HepG2 (cell line): Measurements from ENCODE around the gene CRYAA. TPM values are rescaled to one million over a fixed set of nuclear protein-coding genes. Genes with fewer than 3 reads are reported as not detected.

Experiments
- ATAC-seq: fragments of 200-7000 bp; cut with Tn5 transposase; 3 replicates; pipeline ENCODE4 v1.9.1; 2020; ENCODE audit warnings: mild to moderate bottlenecking, moderate library complexity
- BruUV-seq: library from RNA; stranded (reverse); fragments of 400-500 nt; replicated peaks from 2 replicates; lab custom pipeline; 2021; lab: Mats Ljungman, UMichigan
- CTCF ChIA-PET: fragments of 300-600 bp; formaldehyde crosslinking; extraction: SDS; loops from one replicate; lab custom pipeline; 2021; ENCODE audit warnings: low total read pairs, inconsistent platforms, low intra/inter-chr PET ratio; lab: Yijun Ruan, JAX
- POLR2A ChIA-PET: fragments of 350-600 bp; sonication (Branson Sonifier 250); formaldehyde crosslinking; loops from one replicate; lab custom pipeline; 2020; ENCODE audit warnings: antibody characterized with exemption, inconsistent platforms; lab: Yijun Ruan, JAX
- DNase-seq: peaks from one replicate; pipeline ENCODE4 v3.0.0-alpha.2; 2015; ENCODE audit warnings: low spot score
- FAIRE-seq: peaks from 3 replicates; lab custom pipeline; 2011; peaks lifted over from hg19 to GRCh38; lab: Jason Lieb, UNC
- H2AFZ ChIP-seq: one replicate; pipeline ENCODE4 v1.6.1; 2011; ENCODE audit warnings: low read length, inconsistent platforms
- H3K27ac ChIP-seq: fragments of 300-600 bp; 3 replicates; pipeline ENCODE4 v1.8.0; 2011; ENCODE audit warnings: mixed run types, mild to moderate bottlenecking, mixed read lengths, low read length, inconsistent platforms; ENCODE audit not compliant: insufficient read depth; ENCODE audit errors: extremely low read length
- H3K27me3 ChIP-seq, 2 experiments: fragments of 200-600 bp in 1 of 2; 2 replicates in 1 of 2; 3 replicates in 1 of 2; pipeline versions ENCODE4 v1.6.0 to v1.8.0; 2011; ENCODE audit warnings: low read length in 2 of 2, mild to moderate bottlenecking in 2 of 2, moderate library complexity in 2 of 2, inconsistent platforms in 1 of 2; ENCODE audit not compliant: insufficient read depth in 2 of 2, control insufficient read depth in 1 of 2
- H3K36me3 ChIP-seq, 2 experiments: fragments of 200-600 bp in 1 of 2; replicated peaks in 1 of 2; 2 replicates in 1 of 2; 3 replicates in 1 of 2; pipeline versions ENCODE4 v1.5.1 to v1.8.0; 2011; ENCODE audit warnings: low read length in 2 of 2, inconsistent platforms in 1 of 2; ENCODE audit not compliant: insufficient read depth in 2 of 2, control insufficient read depth in 1 of 2
- H3K4me1 ChIP-seq: 2 replicates; pipeline ENCODE4 v1.5.1; 2012; ENCODE audit warnings: low read length, inconsistent platforms; ENCODE audit not compliant: insufficient read depth
- H3K4me2 ChIP-seq: 2 replicates; pipeline ENCODE4 v1.6.0; 2011; ENCODE audit warnings: low read depth, low read length, inconsistent platforms
- H3K4me3 ChIP-seq, 3 experiments: fragments of 200-600 bp in 1 of 3; sonication (generic), shearing (Covaris generic) in 1 of 3; replicated peaks in 1 of 3; 2 replicates each; pipeline ENCODE4 v1.5.1; 2011 to 2016; ENCODE audit warnings: low read length in 3 of 3, inconsistent platforms in 2 of 3, low read depth in 2 of 3, mild to moderate bottlenecking in 2 of 3, control low read depth in 1 of 3, mixed read lengths in 1 of 3; ENCODE audit not compliant: insufficient read depth in 1 of 3
- H3K79me2 ChIP-seq: one replicate; pipeline ENCODE4 v1.6.1; 2011; ENCODE audit warnings: low read length, inconsistent platforms; ENCODE audit not compliant: insufficient read depth
- H3K9ac ChIP-seq: 2 replicates; pipeline ENCODE4 v1.6.0; 2011; ENCODE audit warnings: mild to moderate bottlenecking, low read depth, low read length, inconsistent platforms; ENCODE audit not compliant: insufficient read depth
- H3K9me3 ChIP-seq: 2 replicates; pipeline ENCODE4 v1.5.1; 2012; ENCODE audit warnings: mild to moderate bottlenecking, low read length
- H4K20me1 ChIP-seq: 2 replicates; pipeline ENCODE4 v1.6.0; 2011; ENCODE audit warnings: inconsistent platforms, mild to moderate bottlenecking, low read length, moderate library complexity; ENCODE audit not compliant: insufficient read depth
- BRD4 ChIP-seq: sonication (generic); formaldehyde crosslinking; IDR thresholded peaks from 2 replicates; pipeline ENCODE4 v1.4.0; 2020; ENCODE audit warnings: missing genetic modification reagents
- HHEX ChIP-seq: IDR thresholded peaks from 2 replicates; pipeline ENCODE4 v1.6.1; 2016; ENCODE audit warnings: control low read depth
- MED8 ChIP-seq: sonication (generic); formaldehyde crosslinking; IDR thresholded peaks from 2 replicates; pipeline ENCODE4 v1.8.1; 2023; ENCODE audit warnings: mild to moderate bottlenecking, missing genetic modification reagents; ENCODE audit not compliant: insufficient replicate concordance
- PHF8 ChIP-seq: sonication (generic); formaldehyde crosslinking; IDR thresholded peaks from 2 replicates; pipeline ENCODE4 v1.5.0; 2020; ENCODE audit warnings: missing genetic modification reagents
- SKI ChIP-seq: fragments of 450-650 bp; IDR thresholded peaks from one replicate; pipeline ENCODE4 v1.6.1; 2018; ENCODE audit warnings: mild to moderate bottlenecking; ENCODE audit not compliant: partially characterized antibody
- WGBS: methylation state at CpG from one replicate; pipeline ENCODE4 v1.1.6; 2017; ENCODE audit warnings: low lambda C conversion rate; 5-methylcytosine and 5-hydroxymethylcytosine counted together
- in situ Hi-C: cut with HindIII; loops from 2 replicates; pipeline ENCODE4 v1.10.0; 2017; ENCODE audit warnings: low pct_unique_long_range_greater_than_20kb; ENCODE audit not compliant: extremely low pct_ligation_motif_present
- intact Hi-C: fragments of 100-400 bp; cut with micrococcal nuclease; formaldehyde crosslinking; loops from one replicate; pipeline ENCODE4 v1.10.0; 2022; ENCODE audit not compliant: unreplicated experiment
- polyA plus RNA-seq, 8 experiments: library from polyadenylated mRNA; depleted of rRNA in 3 of 8; stranded (reverse) in 7 of 8; unstranded in 1 of 8; fragments of >200 nt; fragmentation: Illumina TruSeq in 4 of 8; extraction: Trizol in 4 of 8; gene quantifications; 2 replicates each; pipeline versions ENCODE4 v1.2.1 to v1.2.3, GENCODE V29; 2011 to 2016; ENCODE audit warnings: low read depth in 4 of 8, missing spikeins in 1 of 8, mixed read lengths in 1 of 8; ENCODE audit not compliant: insufficient read depth in 1 of 8
- total RNA-seq, 5 experiments: library from RNA; depleted of rRNA; stranded (reverse); fragments of >200 nt; fragmentation: Illumina TruSeq; extraction: Trizol; gene quantifications; 2 replicates each; pipeline ENCODE4 v1.2.3, GENCODE V29; 2016; ENCODE audit warnings: low read depth in 1 of 5
- TF ChIP-seq, protein P1 (sequence below): sonication (generic); formaldehyde crosslinking; IDR thresholded peaks from 2 replicates; pipeline ENCODE4 v1.4.0; 2020; ENCODE audit warnings: missing genetic modification reagents
- TF ChIP-seq, protein P2 (sequence below): IDR thresholded peaks from 2 replicates; pipeline ENCODE4 v1.6.1; 2016; ENCODE audit warnings: low read depth, borderline replicate concordance
- TF ChIP-seq, protein P3 (sequence below): sonication (generic); formaldehyde crosslinking; IDR thresholded peaks from 2 replicates; pipeline ENCODE4 v1.5.1; 2020; ENCODE audit warnings: mild to moderate bottlenecking, missing genetic modification reagents, moderate library complexity
- TF ChIP-seq, protein P4 (sequence below): IDR thresholded peaks from 2 replicates; pipeline ENCODE4 v1.6.1; 2016; ENCODE audit warnings: control low read depth
- TF ChIP-seq, protein P5 (sequence below): sonication (generic); formaldehyde crosslinking; IDR thresholded peaks from 2 replicates; pipeline ENCODE4 v1.4.0; 2020; ENCODE audit warnings: mild to moderate bottlenecking, missing genetic modification reagents

Gene CRYAA
- total and polyA plus RNA-seq, 2 of the 13 experiments (the other 11 are each of a cell fraction or from before 2014, with no cell fraction given) = 5.6 to 8.6 TPM

DNA sequence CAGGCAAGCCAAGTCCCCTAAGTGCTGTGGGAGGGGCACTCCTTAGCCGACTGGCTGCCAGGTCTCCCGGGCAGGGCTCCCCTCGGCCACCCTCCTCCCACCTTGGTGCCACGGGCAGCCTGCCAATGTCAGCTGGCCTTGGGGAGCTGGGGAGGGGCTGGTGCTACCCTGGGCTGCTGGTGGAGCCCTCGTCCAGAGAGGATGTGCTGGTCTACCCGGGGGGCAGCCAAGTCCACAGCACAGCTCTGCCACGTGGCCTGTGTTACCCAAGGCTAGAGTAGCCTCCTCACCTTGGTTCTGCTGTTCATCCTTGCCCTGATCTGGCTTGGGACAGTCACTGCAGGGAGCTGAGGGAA lies 42.9 kb downstream of the CRYAA start:
- Histone ChIP-seq H2AFZ (no peak overlapping the region), H3K9me3 (no peaks in the 10 kb centered on the region), H3K4me1 (peaks cover 36% of the 10 kb centered on the region), H3K4me2 (peak overlapping the region; percentile 75), H3K4me3 (peak overlapping the region in 2 of 3 experiments; percentile 36 to 62; a peak in 4 of 6 replicates), H3K27ac (peak overlapping the region; percentile 59), H3K9ac (peak overlapping the region; percentile 60), H3K36me3 (no peaks in the 10 kb centered on the region), H3K27me3 (no peaks in the 10 kb centered on the region), H3K79me2 (no peaks in the 10 kb centered on the region), H4K20me1 (no peaks in the 10 kb centered on the region)
- POLR2A ChIA-PET = interaction anchor here (1.0 to 2.5 kb wide), 7 partner anchors 17 to 131 kb away, joined by 3 to 17 read pairs (median 6); no protein-coding TSS in a partner anchor
- in situ Hi-C loops (no loop called here), intact Hi-C loops (no loop called here)
- BruUV-seq = TSS peak; percentile 80
- FAIRE-seq (no peak), ATAC-seq (peak; percentile 21), DNase-seq (peak; percentile 18)
- CTCF ChIA-PET = interaction anchor here (2.9 kb wide), 1 partner anchor 435 kb away, joined by 12 read pairs; no protein-coding TSS in a partner anchor
- WGBS = 0% methylated on average over 5 of the region's 7 CpGs
- TF ChIP-seq HHEX (CRISPR knock-in tag) = no peak
- no peak for TF ChIP-seq MED8
- TF ChIP-seq, protein P1, sequence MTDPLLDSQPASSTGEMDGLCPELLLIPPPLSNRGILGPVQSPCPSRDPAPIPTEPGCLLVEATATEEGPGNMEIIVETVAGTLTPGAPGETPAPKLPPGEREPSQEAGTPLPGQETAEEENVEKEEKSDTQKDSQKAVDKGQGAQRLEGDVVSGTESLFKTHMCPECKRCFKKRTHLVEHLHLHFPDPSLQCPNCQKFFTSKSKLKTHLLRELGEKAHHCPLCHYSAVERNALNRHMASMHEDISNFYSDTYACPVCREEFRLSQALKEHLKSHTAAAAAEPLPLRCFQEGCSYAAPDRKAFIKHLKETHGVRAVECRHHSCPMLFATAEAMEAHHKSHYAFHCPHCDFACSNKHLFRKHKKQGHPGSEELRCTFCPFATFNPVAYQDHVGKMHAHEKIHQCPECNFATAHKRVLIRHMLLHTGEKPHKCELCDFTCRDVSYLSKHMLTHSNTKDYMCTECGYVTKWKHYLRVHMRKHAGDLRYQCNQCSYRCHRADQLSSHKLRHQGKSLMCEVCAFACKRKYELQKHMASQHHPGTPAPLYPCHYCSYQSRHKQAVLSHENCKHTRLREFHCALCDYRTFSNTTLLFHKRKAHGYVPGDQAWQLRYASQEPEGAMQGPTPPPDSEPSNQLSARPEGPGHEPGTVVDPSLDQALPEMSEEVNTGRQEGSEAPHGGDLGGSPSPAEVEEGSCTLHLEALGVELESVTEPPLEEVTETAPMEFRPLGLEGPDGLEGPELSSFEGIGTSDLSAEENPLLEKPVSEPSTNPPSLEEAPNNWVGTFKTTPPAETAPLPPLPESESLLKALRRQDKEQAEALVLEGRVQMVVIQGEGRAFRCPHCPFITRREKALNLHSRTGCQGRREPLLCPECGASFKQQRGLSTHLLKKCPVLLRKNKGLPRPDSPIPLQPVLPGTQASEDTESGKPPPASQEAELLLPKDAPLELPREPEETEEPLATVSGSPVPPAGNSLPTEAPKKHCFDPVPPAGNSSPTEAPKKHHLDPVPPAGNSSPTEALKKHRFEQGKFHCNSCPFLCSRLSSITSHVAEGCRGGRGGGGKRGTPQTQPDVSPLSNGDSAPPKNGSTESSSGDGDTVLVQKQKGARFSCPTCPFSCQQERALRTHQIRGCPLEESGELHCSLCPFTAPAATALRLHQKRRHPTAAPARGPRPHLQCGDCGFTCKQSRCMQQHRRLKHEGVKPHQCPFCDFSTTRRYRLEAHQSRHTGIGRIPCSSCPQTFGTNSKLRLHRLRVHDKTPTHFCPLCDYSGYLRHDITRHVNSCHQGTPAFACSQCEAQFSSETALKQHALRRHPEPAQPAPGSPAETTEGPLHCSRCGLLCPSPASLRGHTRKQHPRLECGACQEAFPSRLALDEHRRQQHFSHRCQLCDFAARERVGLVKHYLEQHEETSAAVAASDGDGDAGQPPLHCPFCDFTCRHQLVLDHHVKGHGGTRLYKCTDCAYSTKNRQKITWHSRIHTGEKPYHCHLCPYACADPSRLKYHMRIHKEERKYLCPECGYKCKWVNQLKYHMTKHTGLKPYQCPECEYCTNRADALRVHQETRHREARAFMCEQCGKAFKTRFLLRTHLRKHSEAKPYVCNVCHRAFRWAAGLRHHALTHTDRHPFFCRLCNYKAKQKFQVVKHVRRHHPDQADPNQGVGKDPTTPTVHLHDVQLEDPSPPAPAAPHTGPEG = no peak
- TF ChIP-seq, protein P2, sequence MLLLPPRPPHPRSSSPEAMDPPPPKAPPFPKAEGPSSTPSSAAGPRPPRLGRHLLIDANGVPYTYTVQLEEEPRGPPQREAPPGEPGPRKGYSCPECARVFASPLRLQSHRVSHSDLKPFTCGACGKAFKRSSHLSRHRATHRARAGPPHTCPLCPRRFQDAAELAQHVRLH (CRISPR knock-in tag) = no peak
- no peak for TF ChIP-seq SKI
- TF ChIP-seq, protein P3, sequence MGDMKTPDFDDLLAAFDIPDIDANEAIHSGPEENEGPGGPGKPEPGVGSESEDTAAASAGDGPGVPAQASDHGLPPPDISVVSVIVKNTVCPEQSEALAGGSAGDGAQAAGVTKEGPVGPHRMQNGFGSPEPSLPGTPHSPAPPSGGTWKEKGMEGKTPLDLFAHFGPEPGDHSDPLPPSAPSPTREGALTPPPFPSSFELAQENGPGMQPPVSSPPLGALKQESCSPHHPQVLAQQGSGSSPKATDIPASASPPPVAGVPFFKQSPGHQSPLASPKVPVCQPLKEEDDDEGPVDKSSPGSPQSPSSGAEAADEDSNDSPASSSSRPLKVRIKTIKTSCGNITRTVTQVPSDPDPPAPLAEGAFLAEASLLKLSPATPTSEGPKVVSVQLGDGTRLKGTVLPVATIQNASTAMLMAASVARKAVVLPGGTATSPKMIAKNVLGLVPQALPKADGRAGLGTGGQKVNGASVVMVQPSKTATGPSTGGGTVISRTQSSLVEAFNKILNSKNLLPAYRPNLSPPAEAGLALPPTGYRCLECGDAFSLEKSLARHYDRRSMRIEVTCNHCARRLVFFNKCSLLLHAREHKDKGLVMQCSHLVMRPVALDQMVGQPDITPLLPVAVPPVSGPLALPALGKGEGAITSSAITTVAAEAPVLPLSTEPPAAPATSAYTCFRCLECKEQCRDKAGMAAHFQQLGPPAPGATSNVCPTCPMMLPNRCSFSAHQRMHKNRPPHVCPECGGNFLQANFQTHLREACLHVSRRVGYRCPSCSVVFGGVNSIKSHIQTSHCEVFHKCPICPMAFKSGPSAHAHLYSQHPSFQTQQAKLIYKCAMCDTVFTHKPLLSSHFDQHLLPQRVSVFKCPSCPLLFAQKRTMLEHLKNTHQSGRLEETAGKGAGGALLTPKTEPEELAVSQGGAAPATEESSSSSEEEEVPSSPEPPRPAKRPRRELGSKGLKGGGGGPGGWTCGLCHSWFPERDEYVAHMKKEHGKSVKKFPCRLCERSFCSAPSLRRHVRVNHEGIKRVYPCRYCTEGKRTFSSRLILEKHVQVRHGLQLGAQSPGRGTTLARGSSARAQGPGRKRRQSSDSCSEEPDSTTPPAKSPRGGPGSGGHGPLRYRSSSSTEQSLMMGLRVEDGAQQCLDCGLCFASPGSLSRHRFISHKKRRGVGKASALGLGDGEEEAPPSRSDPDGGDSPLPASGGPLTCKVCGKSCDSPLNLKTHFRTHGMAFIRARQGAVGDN (CRISPR knock-in tag) = peak; percentile 79
- TF ChIP-seq BRD4 (CRISPR knock-in tag) = 0 out of 2 replicates have a peak, but pooled peaks have one; percentile 1
- TF ChIP-seq PHF8 (CRISPR knock-in tag) = no peak
- TF ChIP-seq, protein P4, sequence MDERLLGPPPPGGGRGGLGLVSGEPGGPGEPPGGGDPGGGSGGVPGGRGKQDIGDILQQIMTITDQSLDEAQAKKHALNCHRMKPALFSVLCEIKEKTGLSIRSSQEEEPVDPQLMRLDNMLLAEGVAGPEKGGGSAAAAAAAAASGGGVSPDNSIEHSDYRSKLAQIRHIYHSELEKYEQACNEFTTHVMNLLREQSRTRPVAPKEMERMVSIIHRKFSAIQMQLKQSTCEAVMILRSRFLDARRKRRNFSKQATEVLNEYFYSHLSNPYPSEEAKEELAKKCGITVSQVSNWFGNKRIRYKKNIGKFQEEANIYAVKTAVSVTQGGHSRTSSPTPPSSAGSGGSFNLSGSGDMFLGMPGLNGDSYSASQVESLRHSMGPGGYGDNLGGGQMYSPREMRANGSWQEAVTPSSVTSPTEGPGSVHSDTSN (CRISPR knock-in tag) = no peak
- TF ChIP-seq, protein P5, sequence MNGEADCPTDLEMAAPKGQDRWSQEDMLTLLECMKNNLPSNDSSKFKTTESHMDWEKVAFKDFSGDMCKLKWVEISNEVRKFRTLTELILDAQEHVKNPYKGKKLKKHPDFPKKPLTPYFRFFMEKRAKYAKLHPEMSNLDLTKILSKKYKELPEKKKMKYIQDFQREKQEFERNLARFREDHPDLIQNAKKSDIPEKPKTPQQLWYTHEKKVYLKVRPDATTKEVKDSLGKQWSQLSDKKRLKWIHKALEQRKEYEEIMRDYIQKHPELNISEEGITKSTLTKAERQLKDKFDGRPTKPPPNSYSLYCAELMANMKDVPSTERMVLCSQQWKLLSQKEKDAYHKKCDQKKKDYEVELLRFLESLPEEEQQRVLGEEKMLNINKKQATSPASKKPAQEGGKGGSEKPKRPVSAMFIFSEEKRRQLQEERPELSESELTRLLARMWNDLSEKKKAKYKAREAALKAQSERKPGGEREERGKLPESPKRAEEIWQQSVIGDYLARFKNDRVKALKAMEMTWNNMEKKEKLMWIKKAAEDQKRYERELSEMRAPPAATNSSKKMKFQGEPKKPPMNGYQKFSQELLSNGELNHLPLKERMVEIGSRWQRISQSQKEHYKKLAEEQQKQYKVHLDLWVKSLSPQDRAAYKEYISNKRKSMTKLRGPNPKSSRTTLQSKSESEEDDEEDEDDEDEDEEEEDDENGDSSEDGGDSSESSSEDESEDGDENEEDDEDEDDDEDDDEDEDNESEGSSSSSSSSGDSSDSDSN = 0 out of 2 replicates have a peak, but pooled peaks have one; percentile 24
